Measurements from ENCODE around the gene FUS.
"Not testable (repeated sequence)": the region's sequence is repeated elsewhere in the genome, so short reads cannot be mapped to it uniquely, and the experiment has no call there.

FUS gene

GRCh38 chr16:31167315-31167714, 12.6 kb upstream of the FUS start:
- no peak for TF ChIP-seq ZNF274 (IDR thresholded peaks at IDR 0.05; ENCODE audit: low read depth, low read length)
- TF ChIP-seq SUZ12 (IDR thresholded peaks at IDR 0.05; ENCODE audit: extremely low read depth, insufficient read depth, insufficient read length) = no peak
- TF ChIP-seq YY1 (IDR thresholded peaks at IDR 0.05; ENCODE audit: insufficient read depth, insufficient read length) = no peak

GRCh38 chr16:31168848-31169247, 11.1 kb upstream of the FUS start:
- Histone ChIP-seq H3K9me3 (ENCODE audit: insufficient read depth, low read length) (no peaks in the 10 kb centered on the region; the same call in 1 of the 2 replicates), H3K4me1 (ENCODE audit: insufficient read depth, insufficient read length) (peaks cover 6% of the 10 kb centered on the region), H3K9ac (ENCODE audit: insufficient read length, low read depth) (no peak overlapping the region), H3K4me3 (ENCODE audit: insufficient read length, low read depth) (no peak overlapping the region), H3K27me3 (ENCODE audit: insufficient read depth, insufficient read length) (no peaks in the 10 kb centered on the region), H3K36me3 (ENCODE audit: insufficient read depth, insufficient read length, low read length) (no peaks in the 10 kb centered on the region)
- TF ChIP-seq SUZ12 (IDR thresholded peaks at IDR 0.05; ENCODE audit: extremely low read depth, insufficient read depth, insufficient read length) (no peak), ZNF274 (IDR thresholded peaks at IDR 0.05; ENCODE audit: low read depth, low read length) (no peak), YY1 (IDR thresholded peaks at IDR 0.05; ENCODE audit: insufficient read depth, insufficient read length) (no peak)
- no peak for DNase-seq (ENCODE audit: low read depth, low spot score)

More at GRCh38 chr16:31167315-31167714, 12.6 kb upstream of the FUS start:
- Histone ChIP-seq H3K4me3 (ENCODE audit: insufficient read length, low read depth) (no peak overlapping the region), H3K9ac (ENCODE audit: insufficient read length, low read depth) (no peak overlapping the region), H3K27me3 (ENCODE audit: insufficient read depth, insufficient read length) (no peaks in the 10 kb centered on the region), H3K4me1 (ENCODE audit: insufficient read depth, insufficient read length) (peaks cover 6% of the 10 kb centered on the region), H3K36me3 (ENCODE audit: insufficient read depth, insufficient read length, low read length) (no peaks in the 10 kb centered on the region), H3K9me3 (ENCODE audit: insufficient read depth, low read length) (no peaks in the 10 kb centered on the region; the same call in 1 of the 2 replicates)
- no peak for DNase-seq (ENCODE audit: low read depth, low spot score)

GRCh38 chr16:31170048-31170447, 9.9 kb upstream of the FUS start:
- H3K4me1 ChIP-seq (ENCODE audit: insufficient read depth, insufficient read length); H3K27me3 ChIP-seq (ENCODE audit: insufficient read depth, insufficient read length); H3K4me3 ChIP-seq (ENCODE audit: insufficient read length, low read depth); H3K36me3 ChIP-seq (ENCODE audit: insufficient read depth, insufficient read length, low read length); H3K9me3 ChIP-seq (ENCODE audit: insufficient read depth, low read length); DNase-seq (ENCODE audit: low read depth, low spot score); H3K9ac ChIP-seq (ENCODE audit: insufficient read length, low read depth): not testable (repeated sequence)

- H3K9me3 ChIP-seq (ENCODE audit: insufficient read depth, low read length) = no peaks in the 10 kb centered on the region
- no peak for DNase-seq (ENCODE audit: low read depth, low spot score)
- H3K27me3 ChIP-seq (ENCODE audit: insufficient read depth, insufficient read length) = no peaks in the 10 kb centered on the region
- TF ChIP-seq ZNF274 (IDR thresholded peaks at IDR 0.05; ENCODE audit: low read depth, low read length) = no peak
- no peak for TF ChIP-seq YY1 (IDR thresholded peaks at IDR 0.05; ENCODE audit: insufficient read depth, insufficient read length)
- no peak for TF ChIP-seq SUZ12 (IDR thresholded peaks at IDR 0.05; ENCODE audit: extremely low read depth, insufficient read depth, insufficient read length)
- H3K36me3 ChIP-seq (ENCODE audit: insufficient read depth, insufficient read length, low read length) = peaks cover 17% of the 10 kb centered on the region
- H3K4me3 ChIP-seq (ENCODE audit: insufficient read length, low read depth) = no peak overlapping the region
- no peak overlapping the region for H3K9ac ChIP-seq (ENCODE audit: insufficient read length, low read depth)
- peaks cover 4% of the 10 kb centered on the region for H3K4me1 ChIP-seq (ENCODE audit: insufficient read depth, insufficient read length)
These were observed 2.8 kb upstream of the FUS start for GRCh38 chr16:31177136-31177535.

- H3K4me1 ChIP-seq (ENCODE audit: insufficient read depth, insufficient read length) = peaks cover 14% of the 10 kb centered on the region
- H3K27me3 ChIP-seq (ENCODE audit: insufficient read depth, insufficient read length) = no peaks in the 10 kb centered on the region
- H3K4me3 ChIP-seq (ENCODE audit: insufficient read length, low read depth) = peak overlapping the region; percentile 97
- no peak for DNase-seq (ENCODE audit: low read depth, low spot score)
- H3K9ac ChIP-seq (ENCODE audit: insufficient read length, low read depth) = peak overlapping the region; percentile 99
- TF ChIP-seq SUZ12 (IDR thresholded peaks at IDR 0.05; ENCODE audit: extremely low read depth, insufficient read depth, insufficient read length) = no peak
- no peak for TF ChIP-seq YY1 (IDR thresholded peaks at IDR 0.05; ENCODE audit: insufficient read depth, insufficient read length)
- TF ChIP-seq ZNF274 (IDR thresholded peaks at IDR 0.05; ENCODE audit: low read depth, low read length) = no peak
- H3K36me3 ChIP-seq (ENCODE audit: insufficient read depth, insufficient read length, low read length) = peaks cover 39% of the 10 kb centered on the region
- H3K9me3 ChIP-seq (ENCODE audit: insufficient read depth, low read length) = no peaks in the 10 kb centered on the region
These were observed 656 bp upstream of the FUS start for GRCh38 chr16:31179219-31179746.

GRCh38 chr16:31181102-31181830, 1.3 kb downstream of the FUS start:
- Histone ChIP-seq H3K9ac (ENCODE audit: insufficient read length, low read depth) (peak overlapping the region; percentile 99), H3K4me3 (ENCODE audit: insufficient read length, low read depth) (peak overlapping the region; percentile 97), H3K4me1 (ENCODE audit: insufficient read depth, insufficient read length) (peaks cover 11% of the 10 kb centered on the region), H3K36me3 (ENCODE audit: insufficient read depth, insufficient read length, low read length) (peaks cover 57% of the 10 kb centered on the region), H3K9me3 (ENCODE audit: insufficient read depth, low read length) (no peaks in the 10 kb centered on the region), H3K27me3 (ENCODE audit: insufficient read depth, insufficient read length) (no peaks in the 10 kb centered on the region)
- TF ChIP-seq SUZ12 (IDR thresholded peaks at IDR 0.05; ENCODE audit: extremely low read depth, insufficient read depth, insufficient read length) = no peak
- no peak for TF ChIP-seq ZNF274 (IDR thresholded peaks at IDR 0.05; ENCODE audit: low read depth, low read length)
- TF ChIP-seq YY1 (IDR thresholded peaks at IDR 0.05; ENCODE audit: insufficient read depth, insufficient read length) = no peak
- no peak for DNase-seq (ENCODE audit: low read depth, low spot score)

- H3K9me3 ChIP-seq (ENCODE audit: insufficient read depth, low read length) = no peaks in the 10 kb centered on the region
- no peaks in the 10 kb centered on the region for H3K27me3 ChIP-seq (ENCODE audit: insufficient read depth, insufficient read length)
- DNase-seq (ENCODE audit: low read depth, low spot score) = no peak
- H3K9ac ChIP-seq (ENCODE audit: insufficient read length, low read depth) = peak overlapping the region; percentile 77
- peaks cover 68% of the 10 kb centered on the region for H3K36me3 ChIP-seq (ENCODE audit: insufficient read depth, insufficient read length, low read length)
- peak overlapping the region; percentile 97 for H3K4me3 ChIP-seq (ENCODE audit: insufficient read length, low read depth)
- TF ChIP-seq YY1 (IDR thresholded peaks at IDR 0.05; ENCODE audit: insufficient read depth, insufficient read length) (no peak), ZNF274 (IDR thresholded peaks at IDR 0.05; ENCODE audit: low read depth, low read length) (no peak), SUZ12 (IDR thresholded peaks at IDR 0.05; ENCODE audit: extremely low read depth, insufficient read depth, insufficient read length) (no peak)
- peaks cover 11% of the 10 kb centered on the region for H3K4me1 ChIP-seq (ENCODE audit: insufficient read depth, insufficient read length)
These were observed 2.5 kb downstream of the FUS start for GRCh38 chr16:31182391-31182790.

Data from NT2/D1 (cell line).